Suprapubic skin (tissue), 4 donors: ENCODE measurements around the gene TNIK. TPM values are rescaled to one million over a fixed set of nuclear protein-coding genes. Genes with fewer than 3 reads are reported as not detected.
"Not testable (repeated sequence)": the region's sequence is repeated elsewhere in the genome, so short reads cannot be mapped to it uniquely, and the experiment has no call there.

Source experiments
- DNase-seq, 2 donors: peaks; one replicate each; pipeline ENCODE4 v3.0.0-alpha.2; 2019; ENCODE audit warnings: low spot score in 2 of 2
- H3K27ac ChIP-seq: fragments of 200-600 bp; sonication (generic); one replicate; pipeline ENCODE4 v1.5.1; 2019
- H3K27me3 ChIP-seq: fragments of 200-600 bp; sonication (generic); one replicate; pipeline ENCODE4 v1.5.1; 2019
- H3K36me3 ChIP-seq: fragments of 200-600 bp; sonication (generic); one replicate; pipeline ENCODE4 v1.5.1; 2019
- H3K4me1 ChIP-seq: fragments of 200-600 bp; sonication (generic); one replicate; pipeline ENCODE4 v1.5.1; 2019
- H3K4me3 ChIP-seq: fragments of 200-600 bp; sonication (generic); one replicate; pipeline ENCODE4 v1.5.1; 2019; ENCODE audit warnings: mild to moderate bottlenecking
- H3K9me3 ChIP-seq: fragments of 200-600 bp; sonication (generic); one replicate; pipeline ENCODE4 v1.5.1; 2019
- EP300 ChIP-seq: sonication (generic); formaldehyde crosslinking; IDR thresholded peaks from one replicate; pipeline ENCODE4 v1.6.1; 2017; ENCODE audit warnings: antibody characterized with exemption
- POLR2A ChIP-seq, 2 donors: fragments of 450-650 bp; IDR thresholded peaks; one replicate each; pipeline ENCODE4 v1.6.1; 2017; ENCODE audit warnings: antibody characterized with exemption in 2 of 2, mild to moderate bottlenecking in 2 of 2, moderate library complexity in 2 of 2
- POLR2AphosphoS5 ChIP-seq, 3 donors: sonication (generic); formaldehyde crosslinking; IDR thresholded peaks; one replicate each; pipeline ENCODE4 v1.6.1; 2017; ENCODE audit warnings: antibody characterized with exemption in 3 of 3
- WGBS: methylation state at CpG from one replicate; pipeline ENCODE4 v1.1.5; 2018; 5-methylcytosine and 5-hydroxymethylcytosine counted together
- total RNA-seq, 4 donors: library from RNA; depleted of rRNA; stranded (reverse); fragments of >200 nt; gene quantifications; one replicate each; pipeline ENCODE4 v1.1.0, GENCODE V29; 2016
- TF ChIP-seq, protein P1 (sequence below), 2 donors: fragments of 200-600 bp in 1 of 2; fragments of 450-650 bp in 1 of 2; sonication (generic) in 1 of 2; IDR thresholded peaks; one replicate each; pipeline ENCODE4 v1.5.1; 2016 to 2019; ENCODE audit warnings: antibody characterized with exemption in 2 of 2, mild to moderate bottlenecking in 1 of 2, moderate library complexity in 1 of 2

The TNIK gene
- total RNA-seq, 4 donors from 2014 or later = 2.0 to 4.3 (median 3.1) TPM

DNA sequence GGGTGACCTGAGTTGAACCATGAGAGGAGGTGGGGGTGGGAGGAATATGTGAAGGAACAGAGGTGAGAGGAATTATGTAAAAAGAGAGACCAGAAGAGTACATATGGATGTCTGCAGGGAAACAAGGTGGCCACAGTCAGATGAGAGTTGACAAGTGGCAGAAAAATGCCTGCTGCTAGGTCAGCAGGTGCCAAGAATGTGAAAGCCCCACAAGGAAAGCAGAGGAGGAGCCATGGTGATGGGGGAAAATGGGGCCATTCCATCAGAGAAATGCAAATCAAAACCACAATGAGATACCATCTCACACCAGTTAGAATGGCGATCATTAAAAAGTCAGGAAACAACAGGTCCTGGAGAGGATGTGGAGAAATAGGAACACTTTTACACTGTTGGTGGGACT is 156.2 kb downstream of the TNIK start:
- not testable (repeated sequence) for H3K36me3 ChIP-seq, H3K27me3 ChIP-seq, H3K27ac ChIP-seq, H3K4me1 ChIP-seq, DNase-seq, H3K9me3 ChIP-seq, H3K4me3 ChIP-seq
- 91% methylated on average over 1 of the region's 1 CpG for WGBS

DNA sequence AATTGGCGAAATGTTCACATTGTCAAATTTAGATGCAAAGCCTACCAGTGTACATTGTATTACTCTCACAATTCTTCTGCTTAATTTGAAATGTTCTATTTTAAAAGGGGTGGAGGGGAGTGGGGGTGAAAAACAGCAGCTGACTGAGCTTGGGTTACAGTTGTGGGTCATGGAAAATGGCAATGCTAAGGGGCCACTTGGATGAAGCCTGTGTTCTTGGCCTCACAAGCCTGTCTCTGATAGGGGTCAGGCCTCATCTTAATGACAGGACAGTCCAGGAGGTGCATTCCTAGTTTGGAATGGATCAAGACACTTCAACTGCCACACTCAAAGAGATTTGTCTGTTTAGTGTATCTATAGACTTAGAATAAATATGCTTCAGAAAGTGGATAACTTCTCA is 158.2 kb downstream of the TNIK start:
- H3K4me1 ChIP-seq = peaks cover 3% of the 10 kb centered on the region
- no peak overlapping the region for H3K4me3 ChIP-seq
- no peak for DNase-seq
- no peak overlapping the region for H3K27ac ChIP-seq
- no peaks in the 10 kb centered on the region for H3K36me3 ChIP-seq
- no peaks in the 10 kb centered on the region for H3K27me3 ChIP-seq
- no peak for TF ChIP-seq POLR2A (IDR thresholded peaks at IDR 0.05)
- no peak for TF ChIP-seq EP300
- TF ChIP-seq, protein P1, sequence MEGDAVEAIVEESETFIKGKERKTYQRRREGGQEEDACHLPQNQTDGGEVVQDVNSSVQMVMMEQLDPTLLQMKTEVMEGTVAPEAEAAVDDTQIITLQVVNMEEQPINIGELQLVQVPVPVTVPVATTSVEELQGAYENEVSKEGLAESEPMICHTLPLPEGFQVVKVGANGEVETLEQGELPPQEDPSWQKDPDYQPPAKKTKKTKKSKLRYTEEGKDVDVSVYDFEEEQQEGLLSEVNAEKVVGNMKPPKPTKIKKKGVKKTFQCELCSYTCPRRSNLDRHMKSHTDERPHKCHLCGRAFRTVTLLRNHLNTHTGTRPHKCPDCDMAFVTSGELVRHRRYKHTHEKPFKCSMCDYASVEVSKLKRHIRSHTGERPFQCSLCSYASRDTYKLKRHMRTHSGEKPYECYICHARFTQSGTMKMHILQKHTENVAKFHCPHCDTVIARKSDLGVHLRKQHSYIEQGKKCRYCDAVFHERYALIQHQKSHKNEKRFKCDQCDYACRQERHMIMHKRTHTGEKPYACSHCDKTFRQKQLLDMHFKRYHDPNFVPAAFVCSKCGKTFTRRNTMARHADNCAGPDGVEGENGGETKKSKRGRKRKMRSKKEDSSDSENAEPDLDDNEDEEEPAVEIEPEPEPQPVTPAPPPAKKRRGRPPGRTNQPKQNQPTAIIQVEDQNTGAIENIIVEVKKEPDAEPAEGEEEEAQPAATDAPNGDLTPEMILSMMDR (IDR thresholded peaks at IDR 0.05) = no peak
- no peak for TF ChIP-seq POLR2AphosphoS5 (IDR thresholded peaks at IDR 0.05)
- H3K9me3 ChIP-seq = no peaks in the 10 kb centered on the region
- WGBS = 97% methylated on average over 1 of the region's 1 CpG

DNA sequence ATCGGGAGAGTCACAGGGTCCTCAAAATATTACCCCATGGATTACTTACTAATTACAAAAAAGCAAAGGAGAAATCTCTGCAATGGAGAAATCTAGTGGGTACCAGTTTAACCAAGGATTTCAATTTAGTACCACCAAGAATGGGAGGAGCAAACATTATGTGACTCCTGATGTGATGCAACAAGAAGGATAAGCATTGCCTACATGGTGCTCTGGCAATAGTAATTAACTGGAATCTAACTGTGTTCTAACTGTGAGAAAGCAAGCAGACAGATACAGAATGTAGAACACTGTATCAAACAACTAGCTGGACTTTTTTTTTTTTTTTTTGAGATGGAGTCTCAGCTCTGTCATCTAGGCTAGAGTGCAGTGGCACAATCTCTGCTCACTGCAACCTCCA is 159.2 kb downstream of the TNIK start:
- DNase-seq = no peak
- Histone ChIP-seq H3K4me1 (no peaks in the 10 kb centered on the region), H3K4me3 (no peak overlapping the region), H3K27ac (no peak overlapping the region), H3K36me3 (no peaks in the 10 kb centered on the region), H3K9me3 (no peaks in the 10 kb centered on the region), H3K27me3 (no peaks in the 10 kb centered on the region)
- TF ChIP-seq POLR2AphosphoS5 (IDR thresholded peaks at IDR 0.05) = no peak
- no peak for TF ChIP-seq EP300
- no peak for TF ChIP-seq POLR2A (IDR thresholded peaks at IDR 0.05)
- TF ChIP-seq, protein P1 (IDR thresholded peaks at IDR 0.05) = no peak
- WGBS = 90% methylated on average over 1 of the region's 1 CpG

DNA sequence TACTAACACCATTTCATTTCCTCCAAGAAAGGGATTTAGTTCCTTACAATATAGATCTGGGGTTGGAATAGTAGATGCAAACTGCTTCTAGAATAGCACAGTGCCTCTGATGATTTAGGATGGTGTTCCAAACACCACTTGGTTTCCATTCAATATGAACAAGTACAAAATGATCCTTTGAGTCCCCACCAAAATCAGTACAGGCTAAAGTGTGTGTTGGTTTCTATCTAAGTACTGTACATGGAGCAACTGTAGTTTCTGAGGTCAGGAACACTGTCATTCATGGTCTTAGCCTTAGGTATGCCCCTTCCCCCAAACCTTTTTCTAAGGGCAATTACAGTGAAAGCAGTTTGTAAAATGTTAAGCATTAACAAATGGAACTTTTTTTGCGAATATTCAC is 162.3 kb downstream of the TNIK start:
- 96% methylated on average over 1 of the region's 1 CpG for WGBS
- TF ChIP-seq POLR2AphosphoS5 (IDR thresholded peaks at IDR 0.05) (no peak), EP300 (no peak), POLR2A (IDR thresholded peaks at IDR 0.05) (no peak)
- TF ChIP-seq, protein P1 (IDR thresholded peaks at IDR 0.05) = no peak
- Histone ChIP-seq H3K4me3 (no peak overlapping the region), H3K36me3 (no peaks in the 10 kb centered on the region), H3K9me3 (no peaks in the 10 kb centered on the region), H3K27me3 (no peaks in the 10 kb centered on the region), H3K27ac (no peak overlapping the region), H3K4me1 (no peaks in the 10 kb centered on the region)
- DNase-seq = no peak

DNA sequence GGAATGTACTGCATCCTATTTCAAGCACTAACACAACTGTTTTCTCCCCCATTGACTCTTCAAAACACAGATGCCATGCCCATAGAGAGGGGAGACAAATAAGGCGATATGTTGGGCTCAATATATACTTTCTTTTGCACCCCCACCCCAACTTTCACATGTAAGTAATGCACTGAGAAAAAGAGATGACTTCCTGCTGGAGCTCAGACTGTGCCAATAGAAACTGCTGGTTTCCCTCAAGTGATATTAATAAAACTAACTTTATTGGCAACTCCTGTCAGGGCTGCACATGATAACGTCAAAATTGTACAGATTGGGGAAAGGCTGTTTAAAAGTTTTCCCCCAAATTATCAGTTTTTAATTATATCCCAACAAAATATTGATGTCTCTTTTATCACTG is 163.0 kb downstream of the TNIK start:
- H3K36me3 ChIP-seq = no peaks in the 10 kb centered on the region
- 63% methylated on average over 2 of the region's 2 CpGs for WGBS
- H3K4me1 ChIP-seq = no peaks in the 10 kb centered on the region
- TF ChIP-seq, protein P1 (IDR thresholded peaks at IDR 0.05) = no peak
- TF ChIP-seq POLR2A (IDR thresholded peaks at IDR 0.05) (no peak), POLR2AphosphoS5 (IDR thresholded peaks at IDR 0.05) (no peak), EP300 (no peak)
- no peaks in the 10 kb centered on the region for H3K9me3 ChIP-seq
- no peak for DNase-seq
- H3K27ac ChIP-seq = no peak overlapping the region
- no peak overlapping the region for H3K4me3 ChIP-seq
- no peaks in the 10 kb centered on the region for H3K27me3 ChIP-seq
